ENCODE results near the gene MUC4.
"Not testable (repeated sequence)": the region's sequence is repeated elsewhere in the genome, so short reads cannot be mapped to it uniquely, and the experiment has no call there.

MUC4 gene

DNA sequence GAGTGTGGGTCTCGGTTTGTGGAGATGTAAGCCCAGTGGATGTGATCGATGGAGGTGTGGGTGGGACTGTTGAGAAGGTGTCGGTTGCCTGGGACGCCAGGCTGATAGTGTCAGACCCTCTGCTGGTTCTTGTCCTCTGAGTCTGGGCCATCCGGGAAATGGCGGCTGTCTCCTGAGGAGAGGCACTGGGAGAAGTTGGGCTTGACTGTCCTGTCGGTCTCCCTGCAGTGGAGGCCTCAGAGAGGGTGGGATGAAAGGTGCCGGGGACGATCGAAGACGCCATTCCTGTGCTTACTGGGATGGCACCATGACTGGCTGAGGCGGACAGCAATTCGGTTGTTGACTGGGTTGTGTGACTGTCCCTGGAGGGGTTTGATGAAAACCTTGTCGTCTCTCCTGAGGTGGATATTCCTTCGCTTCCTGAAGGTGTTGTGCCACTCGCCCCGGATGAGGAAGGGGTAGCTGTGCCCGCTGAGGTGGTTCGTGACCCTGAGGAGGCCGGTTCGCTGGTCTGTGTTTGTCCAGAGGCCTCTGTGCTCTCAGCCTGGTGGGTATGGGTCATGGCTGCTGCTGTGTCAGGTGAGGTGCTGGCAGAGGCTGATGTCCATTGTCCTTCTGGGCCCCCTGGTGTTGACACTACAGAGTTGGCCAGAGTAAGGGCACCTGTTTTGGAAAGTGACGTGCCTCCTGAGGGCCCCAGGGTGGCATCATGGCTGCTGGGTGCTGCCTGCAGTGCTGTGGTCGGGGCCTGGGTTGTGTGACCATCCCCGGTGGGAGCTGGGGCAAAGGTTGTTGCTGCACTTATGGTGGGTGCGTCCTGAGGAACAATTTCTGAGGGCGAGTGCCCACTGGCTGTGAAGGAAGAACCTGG is 22.8 kb downstream of the MUC4 start:
- Histone ChIP-seq H3K27me3 (replicated peaks) (no peaks in the 10 kb centered on the region), H3K27ac (no peak overlapping the region), H3K4me3 (ENCODE audit: low read depth, low read length) (no peak overlapping the region), H3K36me3 (replicated peaks) (no peaks in the 10 kb centered on the region)
- TF ChIP-seq, protein P1, sequence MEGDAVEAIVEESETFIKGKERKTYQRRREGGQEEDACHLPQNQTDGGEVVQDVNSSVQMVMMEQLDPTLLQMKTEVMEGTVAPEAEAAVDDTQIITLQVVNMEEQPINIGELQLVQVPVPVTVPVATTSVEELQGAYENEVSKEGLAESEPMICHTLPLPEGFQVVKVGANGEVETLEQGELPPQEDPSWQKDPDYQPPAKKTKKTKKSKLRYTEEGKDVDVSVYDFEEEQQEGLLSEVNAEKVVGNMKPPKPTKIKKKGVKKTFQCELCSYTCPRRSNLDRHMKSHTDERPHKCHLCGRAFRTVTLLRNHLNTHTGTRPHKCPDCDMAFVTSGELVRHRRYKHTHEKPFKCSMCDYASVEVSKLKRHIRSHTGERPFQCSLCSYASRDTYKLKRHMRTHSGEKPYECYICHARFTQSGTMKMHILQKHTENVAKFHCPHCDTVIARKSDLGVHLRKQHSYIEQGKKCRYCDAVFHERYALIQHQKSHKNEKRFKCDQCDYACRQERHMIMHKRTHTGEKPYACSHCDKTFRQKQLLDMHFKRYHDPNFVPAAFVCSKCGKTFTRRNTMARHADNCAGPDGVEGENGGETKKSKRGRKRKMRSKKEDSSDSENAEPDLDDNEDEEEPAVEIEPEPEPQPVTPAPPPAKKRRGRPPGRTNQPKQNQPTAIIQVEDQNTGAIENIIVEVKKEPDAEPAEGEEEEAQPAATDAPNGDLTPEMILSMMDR (IDR thresholded peaks at IDR 0.05; ENCODE audit: low read depth, low read length, missing control alignments): no peak
- DNase-seq: no peak
- in situ Hi-C loops (cut with HindIII; ENCODE audit: low pct_ligation_motif_present, low sequenced_read_pairs): no loop called here

DNA sequence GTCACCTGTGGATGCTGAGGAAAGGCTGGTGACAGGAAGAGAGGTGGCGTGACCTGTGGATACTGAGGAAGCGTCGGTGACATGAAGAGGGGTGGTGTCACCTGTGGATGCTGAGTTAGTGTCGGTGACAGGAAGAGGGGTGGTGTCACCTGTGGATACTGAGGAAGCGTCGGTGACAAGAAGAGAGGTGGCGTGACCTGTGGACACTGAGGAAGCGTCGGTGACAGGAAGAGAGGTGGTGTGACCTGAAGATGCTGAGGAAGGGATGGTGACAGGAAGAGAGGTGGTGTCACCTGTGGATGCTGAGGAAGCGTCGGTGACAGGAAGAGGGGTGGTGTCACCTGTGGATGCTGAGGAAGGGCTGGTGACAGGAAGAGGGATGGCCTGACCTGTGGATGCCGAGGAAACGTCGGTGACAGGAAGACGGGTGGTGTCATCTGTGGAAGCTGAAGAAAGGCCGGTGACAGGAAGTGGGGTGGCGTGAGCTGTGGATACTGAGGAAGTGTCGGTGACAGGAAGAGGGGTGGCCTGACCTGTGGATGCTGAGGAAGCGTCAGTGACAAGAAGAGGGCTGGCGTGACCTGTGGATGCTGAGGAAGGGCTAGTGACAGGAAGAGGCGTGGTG is 25.8 kb downstream of the MUC4 start:
- H3K27me3 ChIP-seq (replicated peaks); H3K36me3 ChIP-seq (replicated peaks); H3K27ac ChIP-seq; in situ Hi-C loops (cut with HindIII; ENCODE audit: low pct_ligation_motif_present, low sequenced_read_pairs); H3K4me3 ChIP-seq (ENCODE audit: low read depth, low read length); DNase-seq: not testable (repeated sequence)

DNA sequence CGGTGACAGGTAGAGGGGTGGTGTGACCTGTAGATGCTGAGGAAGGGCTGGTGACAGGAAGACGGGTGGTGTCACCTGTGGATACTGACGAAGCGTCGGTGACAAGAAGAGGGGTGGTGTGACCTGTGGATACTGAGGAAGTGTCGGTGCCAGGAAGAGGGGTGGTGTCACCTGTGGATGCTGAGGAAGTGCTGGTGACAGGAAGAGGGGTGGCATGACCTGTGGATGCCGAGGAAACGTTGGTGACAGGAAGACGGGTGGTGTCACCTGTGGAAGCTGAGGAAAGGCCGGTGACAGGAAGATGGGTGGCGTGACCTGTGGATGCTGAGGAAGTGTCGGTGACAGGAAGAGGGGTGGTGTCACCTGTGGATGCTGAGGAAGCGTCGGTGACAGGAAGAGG is 27.7 kb downstream of the MUC4 start:
- H3K27ac ChIP-seq; H3K36me3 ChIP-seq (replicated peaks); in situ Hi-C loops (cut with HindIII; ENCODE audit: low pct_ligation_motif_present, low sequenced_read_pairs); DNase-seq; H3K27me3 ChIP-seq (replicated peaks); H3K4me3 ChIP-seq (ENCODE audit: low read depth, low read length): not testable (repeated sequence)

DNA sequence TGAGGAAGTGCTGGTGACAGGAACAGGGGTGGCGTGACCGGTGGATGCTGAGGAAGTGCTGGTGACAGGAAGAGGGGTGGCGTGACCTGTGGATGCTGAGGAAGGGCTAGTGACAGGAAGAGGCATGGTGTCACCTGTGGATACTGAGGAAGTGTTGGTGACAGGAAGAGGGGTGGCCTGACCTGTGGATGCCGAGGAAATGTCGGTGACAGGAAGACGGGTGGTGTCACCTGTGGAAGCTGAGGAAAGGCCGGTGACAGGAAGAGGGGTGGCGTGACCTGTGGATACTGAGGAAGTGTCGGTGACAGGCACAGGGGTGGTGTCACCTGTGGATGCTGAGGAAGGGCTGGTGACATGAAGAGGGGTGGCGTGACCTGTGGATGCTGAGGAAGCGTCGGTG is 30.5 kb downstream of the MUC4 start:
- H3K27ac ChIP-seq; H3K36me3 ChIP-seq (replicated peaks); in situ Hi-C loops (cut with HindIII; ENCODE audit: low pct_ligation_motif_present, low sequenced_read_pairs); H3K27me3 ChIP-seq (replicated peaks); DNase-seq; H3K4me3 ChIP-seq (ENCODE audit: low read depth, low read length): not testable (repeated sequence)

DNA sequence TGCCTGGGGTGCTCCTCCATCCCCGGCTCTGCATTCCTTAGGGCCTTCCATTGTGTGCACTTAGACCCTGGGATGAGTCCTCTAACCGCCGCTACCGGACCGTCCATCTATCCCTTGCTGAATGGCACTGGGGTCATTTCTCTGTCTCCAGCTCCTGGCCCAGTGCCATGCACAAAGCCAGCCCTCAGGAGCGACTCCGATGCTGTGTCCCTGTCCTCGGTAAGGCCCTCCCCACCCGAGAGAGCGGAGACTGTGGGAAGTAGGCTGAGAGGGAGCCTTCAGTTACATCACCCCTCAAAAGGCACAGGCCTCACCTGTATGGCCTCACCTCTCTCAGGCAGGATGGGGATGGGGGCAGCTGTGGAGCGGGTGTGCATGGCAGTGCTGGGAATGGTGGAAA is 33.8 kb downstream of the MUC4 start:
- TF ChIP-seq, protein P1 (IDR thresholded peaks at IDR 0.05; ENCODE audit: low read depth, low read length, missing control alignments): no peak
- Histone ChIP-seq H3K36me3 (replicated peaks) (no peaks in the 10 kb centered on the region), H3K4me3 (ENCODE audit: low read depth, low read length) (no peak overlapping the region), H3K27ac (no peak overlapping the region), H3K27me3 (replicated peaks) (no peaks in the 10 kb centered on the region)
- DNase-seq: no peak
- in situ Hi-C loops (cut with HindIII; ENCODE audit: low pct_ligation_motif_present, low sequenced_read_pairs): no loop called here

DNA sequence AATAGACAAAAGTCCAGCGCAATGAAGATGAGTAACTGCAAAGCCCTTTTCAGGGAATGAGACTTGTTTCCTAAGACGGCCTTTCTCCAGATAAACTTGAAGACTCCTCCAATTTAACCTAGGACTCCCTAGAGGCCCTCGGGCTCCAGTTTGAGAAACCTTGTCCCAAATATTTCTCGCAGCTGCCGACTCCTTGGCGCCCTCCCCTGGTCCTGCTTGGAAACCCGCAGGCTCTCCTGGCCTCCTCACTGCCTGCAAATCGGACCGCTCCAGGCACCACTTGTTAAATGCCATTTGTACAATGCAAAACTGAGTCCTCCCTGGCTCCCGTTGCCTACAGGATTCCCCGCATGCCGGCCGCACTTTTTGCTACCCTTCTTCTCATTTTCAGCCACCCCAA is 36.8 kb downstream of the MUC4 start:
- in situ Hi-C loops (cut with HindIII; ENCODE audit: low pct_ligation_motif_present, low sequenced_read_pairs): no loop called here
- no peaks in the 10 kb centered on the region for H3K36me3 ChIP-seq (replicated peaks)
- peak; percentile 37 for DNase-seq

DNA sequence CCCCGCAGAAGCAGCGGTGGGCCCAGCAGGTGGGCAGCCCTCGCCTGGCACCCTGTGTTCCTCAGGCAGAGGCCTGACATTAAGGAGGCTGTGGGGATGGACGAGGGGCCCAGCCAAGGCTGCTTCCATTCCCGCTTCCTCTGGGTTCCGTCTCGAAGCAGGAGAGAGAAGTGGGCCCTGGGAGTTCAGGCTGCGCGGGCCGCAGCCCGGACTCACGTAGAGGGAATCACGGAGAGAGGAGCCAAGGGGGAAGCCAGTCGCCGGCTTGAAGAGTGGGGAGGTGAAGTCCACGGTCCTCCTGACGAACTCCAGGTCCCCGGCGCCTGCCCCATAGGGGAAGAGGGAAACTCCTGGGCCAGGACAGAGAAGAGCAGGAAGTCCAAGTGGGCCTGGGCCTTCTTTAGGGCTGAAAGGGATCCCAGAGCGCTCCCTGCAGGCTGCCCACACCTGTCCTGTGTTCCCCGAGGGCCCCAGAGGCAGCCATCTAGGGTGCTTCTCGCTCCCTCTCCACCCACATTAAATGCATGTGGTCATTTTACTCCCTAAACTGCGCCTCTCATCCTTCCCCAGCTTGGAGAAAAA is 37.7 kb downstream of the MUC4 start:
- Histone ChIP-seq H3K4me3 (ENCODE audit: low read depth, low read length) (no peak overlapping the region), H3K27ac (no peak overlapping the region), H3K36me3 (replicated peaks) (no peaks in the 10 kb centered on the region), H3K27me3 (replicated peaks) (no peaks in the 10 kb centered on the region)
- in situ Hi-C loops (cut with HindIII; ENCODE audit: low pct_ligation_motif_present, low sequenced_read_pairs): no loop called here
- TF ChIP-seq, protein P1 (IDR thresholded peaks at IDR 0.05; ENCODE audit: low read depth, low read length, missing control alignments): no peak
- DNase-seq: no peak

More for the DNA sequence above, 36.8 kb downstream of the MUC4 start:
- Histone ChIP-seq H3K4me3 (ENCODE audit: low read depth, low read length) (no peak overlapping the region), H3K27ac (no peak overlapping the region), H3K27me3 (replicated peaks) (no peaks in the 10 kb centered on the region)
- TF ChIP-seq, protein P1 (IDR thresholded peaks at IDR 0.05; ENCODE audit: low read depth, low read length, missing control alignments): peak; percentile 66
